Gastrocnemius medialis (tissue), 4 donors: ENCODE measurements around the gene KANSL3. TPM values are rescaled to one million over a fixed set of nuclear protein-coding genes. Genes with fewer than 3 reads are reported as not detected.

ENCODE experiments used
- ATAC-seq, 2 donors: fragments of 150-250 bp; one replicate each; pipeline ENCODE4 v1.9.1; 2016
- DNase-seq, 2 donors: peaks; one replicate each; pipeline ENCODE4 v3.0.0-alpha.2; 2019
- H3K27ac ChIP-seq, 4 donors: fragments of 200-600 bp; sonication (generic); 1 replicate in 1 of 4; 2 replicates in 3 of 4; pipeline ENCODE4 v1.5.1; 2016 to 2018; ENCODE audit warnings: mild to moderate bottlenecking in 2 of 4, moderate library complexity in 1 of 4
- H3K27me3 ChIP-seq, 3 donors: fragments of 200-600 bp; sonication (generic) in 2 of 3; 1 replicate in 1 of 3; 2 replicates in 2 of 3; pipeline versions ENCODE4 v1.5.1 to v1.6.0; 2016 to 2019; ENCODE audit warnings: mild to moderate bottlenecking in 1 of 3, moderate library complexity in 1 of 3
- H3K36me3 ChIP-seq, 2 donors: fragments of 200-600 bp; sonication (generic) in 1 of 2; one replicate each; pipeline ENCODE4 v1.5.1; 2017 to 2018
- H3K4me1 ChIP-seq, 2 donors: fragments of 200-600 bp; sonication (generic) in 1 of 2; one replicate each; pipeline ENCODE4 v1.5.1; 2016 to 2017; ENCODE audit warnings: mild to moderate bottlenecking in 2 of 2
- H3K4me3 ChIP-seq, 4 donors: fragments of 200-600 bp; sonication (generic) in 3 of 4; 1 replicate in 1 of 4; 2 replicates in 3 of 4; pipeline ENCODE4 v1.5.1; 2016 to 2019; ENCODE audit warnings: mild to moderate bottlenecking in 2 of 4
- H3K9me3 ChIP-seq, 3 donors: fragments of 200-600 bp; sonication (generic) in 2 of 3; 1 replicate in 1 of 3; 2 replicates in 2 of 3; pipeline ENCODE4 v1.5.1; 2016 to 2019
- POLR2A ChIP-seq, 2 donors: fragments of 450-650 bp; IDR thresholded peaks; one replicate each; pipeline ENCODE4 v1.6.1; 2017; ENCODE audit warnings: antibody characterized with exemption in 2 of 2, mild to moderate bottlenecking in 2 of 2, moderate library complexity in 2 of 2
- in situ Hi-C, 4 donors: fragments of 200-750 bp; cut with MboI; loops; one replicate each; pipeline versions ENCODE4 v1.15.0 to v1.8.0; 2017; ENCODE audit warnings: low sequenced_read_pairs in 4 of 4
- intact Hi-C: fragments of 100-400 bp; cut with DNase I; formaldehyde crosslinking; loops from one replicate; pipeline ENCODE4 v1.15.1; 2023; ENCODE audit warnings: low total_unique reads
- total RNA-seq, 4 donors: library from RNA; depleted of rRNA; stranded (reverse); fragments of >200 nt; gene quantifications; one replicate each; pipeline versions ENCODE4 v1.1.0 to v1.2.3, GENCODE V29; 2016
- TF ChIP-seq, protein P1 (sequence below), 5 experiments: fragments of 450-650 bp in 3 of 5; fragments of 200-600 bp in 2 of 5; sonication (generic) in 2 of 5; IDR thresholded peaks in 4 of 5; conservative IDR thresholded peaks in 1 of 5; 1 replicate in 4 of 5; 2 replicates in 1 of 5; pipeline ENCODE4 v1.5.1; 2016 to 2019; ENCODE audit warnings: antibody characterized with exemption in 5 of 5, mild to moderate bottlenecking in 3 of 5, moderate library complexity in 3 of 5

The KANSL3 gene
- total RNA-seq, 4 donors from 2014 or later: 49.4 to 76.9 (median 60.4) TPM

DNA sequence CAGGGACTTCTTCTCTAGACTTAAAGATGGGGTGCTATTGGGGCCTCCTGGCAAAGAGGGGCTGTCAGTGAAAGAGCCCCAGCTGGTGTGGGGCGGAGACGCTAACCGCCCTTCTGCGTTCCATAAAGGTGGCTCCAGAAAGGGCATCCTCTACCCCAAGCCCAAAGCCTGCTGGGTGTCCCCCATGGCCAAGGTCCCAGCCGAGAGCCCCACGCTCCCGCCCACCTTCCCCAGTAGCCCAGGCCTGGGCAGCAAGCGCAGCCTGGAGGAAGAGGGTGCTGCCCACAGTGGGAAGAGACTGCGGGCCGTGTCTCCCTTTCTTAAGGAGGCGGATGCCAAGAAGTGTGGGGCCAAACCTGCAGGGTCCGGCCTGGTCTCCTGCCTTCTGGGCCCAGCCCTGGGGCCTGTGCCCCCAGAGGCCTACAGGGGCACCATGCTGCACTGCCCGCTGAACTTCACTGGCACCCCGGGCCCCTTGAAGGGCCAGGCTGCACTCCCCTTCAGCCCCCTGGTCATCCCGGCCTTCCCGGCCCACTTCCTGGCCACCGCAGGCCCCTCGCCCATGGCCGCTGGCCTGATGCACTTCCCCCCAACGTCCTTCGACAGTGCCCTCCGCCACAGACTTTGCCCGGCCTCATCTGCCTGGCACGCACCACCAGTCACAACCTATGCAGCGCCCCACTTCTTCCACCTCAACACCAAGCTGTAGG lies 86.4 kb downstream of the KANSL3 start:
- in situ Hi-C loops: no loop called here
- no peak overlapping the region for H3K27ac ChIP-seq

DNA sequence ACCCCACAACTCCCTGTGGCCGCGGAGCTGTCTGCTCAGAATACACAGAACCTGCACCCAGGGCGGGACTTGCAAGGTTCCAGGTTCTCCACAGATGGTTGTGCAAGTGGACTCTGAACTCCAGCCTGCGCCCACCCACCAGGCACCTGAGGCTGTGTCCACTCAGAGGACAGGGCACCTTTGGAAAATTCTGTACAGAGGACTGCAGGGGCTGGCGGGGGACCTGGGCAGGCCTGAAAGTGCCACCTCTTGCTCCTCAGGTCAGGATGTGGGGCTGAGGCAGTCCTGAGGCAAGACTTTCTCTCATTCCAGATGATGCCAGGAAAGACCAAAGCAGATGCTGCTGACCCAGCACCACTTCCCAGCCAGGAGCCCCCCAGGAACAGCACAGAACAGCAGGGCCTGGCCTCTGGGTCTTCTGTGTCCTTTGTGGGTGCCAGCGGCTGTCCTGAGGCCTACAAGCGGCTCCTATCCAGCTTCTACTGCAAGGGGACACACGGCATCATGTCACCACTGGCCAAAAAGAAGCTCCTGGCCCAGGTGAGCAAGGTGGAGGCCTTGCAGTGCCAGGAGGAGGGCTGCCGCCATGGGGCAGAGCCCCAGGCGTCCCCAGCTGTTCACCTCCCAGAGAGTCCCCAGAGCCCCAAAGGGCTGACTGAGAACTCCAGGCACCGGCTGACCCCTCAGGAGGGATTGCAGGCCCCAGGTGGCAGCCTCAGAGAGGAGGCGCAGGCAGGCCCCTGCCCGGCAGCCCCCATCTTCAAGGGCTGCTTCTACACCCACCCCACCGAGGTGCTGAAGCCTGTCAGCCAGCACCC lies 87.1 kb downstream of the KANSL3 start:
- H3K27me3 ChIP-seq: no peaks in the 10 kb centered on the region
- no peak for DNase-seq
- no peaks in the 10 kb centered on the region for H3K9me3 ChIP-seq
- intact Hi-C loops (no loop called here), in situ Hi-C loops (no loop called here)
- peak overlapping the region in 2 of 4 donors; percentile 67 to 72 for H3K27ac ChIP-seq
- peaks cover 0 to 47% of the 10 kb centered on the region in 2 donors for H3K36me3 ChIP-seq
- ATAC-seq: no peak
- H3K4me1 ChIP-seq: peaks cover 24 to 27% of the 10 kb centered on the region in 2 donors
- no peak for TF ChIP-seq POLR2A (IDR thresholded peaks at IDR 0.05)
- TF ChIP-seq, protein P1, sequence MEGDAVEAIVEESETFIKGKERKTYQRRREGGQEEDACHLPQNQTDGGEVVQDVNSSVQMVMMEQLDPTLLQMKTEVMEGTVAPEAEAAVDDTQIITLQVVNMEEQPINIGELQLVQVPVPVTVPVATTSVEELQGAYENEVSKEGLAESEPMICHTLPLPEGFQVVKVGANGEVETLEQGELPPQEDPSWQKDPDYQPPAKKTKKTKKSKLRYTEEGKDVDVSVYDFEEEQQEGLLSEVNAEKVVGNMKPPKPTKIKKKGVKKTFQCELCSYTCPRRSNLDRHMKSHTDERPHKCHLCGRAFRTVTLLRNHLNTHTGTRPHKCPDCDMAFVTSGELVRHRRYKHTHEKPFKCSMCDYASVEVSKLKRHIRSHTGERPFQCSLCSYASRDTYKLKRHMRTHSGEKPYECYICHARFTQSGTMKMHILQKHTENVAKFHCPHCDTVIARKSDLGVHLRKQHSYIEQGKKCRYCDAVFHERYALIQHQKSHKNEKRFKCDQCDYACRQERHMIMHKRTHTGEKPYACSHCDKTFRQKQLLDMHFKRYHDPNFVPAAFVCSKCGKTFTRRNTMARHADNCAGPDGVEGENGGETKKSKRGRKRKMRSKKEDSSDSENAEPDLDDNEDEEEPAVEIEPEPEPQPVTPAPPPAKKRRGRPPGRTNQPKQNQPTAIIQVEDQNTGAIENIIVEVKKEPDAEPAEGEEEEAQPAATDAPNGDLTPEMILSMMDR (IDR thresholded peaks at IDR 0.05 in 4 of 5, conservative IDR thresholded peaks at IDR 0.05 in 1 of 5): no peak
- H3K4me3 ChIP-seq: no peak overlapping the region

More for the DNA sequence above, 86.4 kb downstream of the KANSL3 start:
- Histone ChIP-seq H3K4me1 (peaks cover 24 to 27% of the 10 kb centered on the region in 2 donors), H3K27me3 (no peaks in the 10 kb centered on the region), H3K4me3 (no peak overlapping the region), H3K9me3 (no peaks in the 10 kb centered on the region), H3K36me3 (peaks cover 0 to 47% of the 10 kb centered on the region in 2 donors)
- DNase-seq: no peak
- ATAC-seq: no peak
- no peak for TF ChIP-seq POLR2A (IDR thresholded peaks at IDR 0.05)
- TF ChIP-seq, protein P1 (IDR thresholded peaks at IDR 0.05 in 4 of 5, conservative IDR thresholded peaks at IDR 0.05 in 1 of 5): no peak
- intact Hi-C loops: no loop called here

DNA sequence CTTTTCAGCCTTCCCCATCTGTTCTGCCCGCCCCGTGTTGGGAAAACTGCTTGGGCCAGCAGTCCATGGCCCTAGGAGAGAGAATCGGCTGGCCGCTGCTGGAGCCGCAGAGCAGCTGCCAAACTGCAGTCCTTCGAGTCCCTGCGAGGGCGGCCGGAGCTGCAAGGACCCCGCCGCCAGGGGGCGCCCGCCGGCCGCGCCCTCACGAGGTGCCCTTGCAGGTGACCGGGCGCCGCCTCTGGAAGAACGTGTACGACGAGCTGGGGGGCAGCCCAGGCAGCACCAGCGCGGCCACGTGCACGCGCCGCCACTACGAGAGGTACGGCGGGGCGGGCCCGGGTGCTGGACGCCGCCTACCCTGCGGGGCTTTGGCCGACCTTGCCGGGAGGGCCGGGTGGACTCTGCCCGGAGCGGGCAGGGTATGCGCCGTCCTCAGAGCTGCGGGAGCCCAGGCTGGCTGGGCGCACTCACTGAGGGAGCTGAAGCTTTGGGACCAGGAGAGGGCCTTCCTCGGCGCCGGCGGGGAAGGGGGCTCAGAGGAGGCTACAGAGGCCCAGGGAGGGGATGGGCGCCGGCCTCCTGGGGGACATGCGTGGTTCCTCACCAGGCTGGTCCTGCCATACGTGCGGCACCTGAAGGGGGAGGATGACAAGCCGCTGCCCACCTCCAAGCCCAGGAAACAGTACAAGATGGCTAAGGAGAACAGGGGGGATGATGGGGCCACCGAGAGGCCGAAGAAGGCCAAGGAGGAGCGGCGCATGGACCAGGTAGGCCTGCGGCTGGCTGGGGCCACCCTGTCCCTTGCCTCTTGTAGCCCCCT lies 87.9 kb downstream of the KANSL3 start:
- Histone ChIP-seq H3K27ac (peak overlapping the region; percentile 29 to 72 (median 64)), H3K36me3 (peaks cover 0 to 47% of the 10 kb centered on the region in 2 donors), H3K4me3 (no peak overlapping the region), H3K9me3 (no peaks in the 10 kb centered on the region), H3K27me3 (no peaks in the 10 kb centered on the region), H3K4me1 (peaks cover 21 to 24% of the 10 kb centered on the region in 2 donors)
- in situ Hi-C loops (loop anchor here in 1 of 4 donors (25.0 kb wide), 1 partner anchor 1112 kb away; the partner anchor contains the start of genes ACTR1B and C2orf92), intact Hi-C loops (loop anchor here (5.0 kb wide), 1 partner anchor 252 kb away; no protein-coding TSS in a partner anchor)
- ATAC-seq: peak; percentile 31 to 45
- peak in 1 of 2 donors; percentile 73 for DNase-seq
- no peak for TF ChIP-seq POLR2A (IDR thresholded peaks at IDR 0.05)
- TF ChIP-seq, protein P1 (IDR thresholded peaks at IDR 0.05 in 4 of 5, conservative IDR thresholded peaks at IDR 0.05 in 1 of 5): peak; percentile 55 to 80 (median 67)

DNA sequence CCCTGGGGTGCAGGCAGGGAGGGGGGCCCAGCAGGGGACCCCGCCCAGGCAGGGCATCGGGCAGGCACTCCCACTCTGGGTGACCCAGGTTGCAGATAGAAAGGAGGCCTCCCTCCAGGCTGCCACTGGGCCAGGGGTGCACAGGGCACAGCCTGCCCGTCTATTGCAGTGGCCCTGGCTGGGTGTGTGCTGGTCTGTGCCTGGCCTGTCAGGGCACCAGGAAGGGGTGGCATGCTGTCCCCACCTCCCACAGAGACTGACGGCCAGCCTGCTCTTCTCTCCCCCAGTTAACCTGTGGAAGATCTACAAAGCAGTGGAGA lies 88.7 kb downstream of the KANSL3 start:
- no peak for DNase-seq
- intact Hi-C loops: loop anchor here (5.0 kb wide), 1 partner anchor 253 kb away; no protein-coding TSS in a partner anchor
- no peaks in the 10 kb centered on the region for H3K27me3 ChIP-seq
- no peak for ATAC-seq
- in situ Hi-C loops: loop anchor here in 1 of 4 donors (25.0 kb wide), 1 partner anchor 1113 kb away; the partner anchor contains the start of genes ACTR1B and C2orf92
- TF ChIP-seq, protein P1 (IDR thresholded peaks at IDR 0.05 in 4 of 5, conservative IDR thresholded peaks at IDR 0.05 in 1 of 5): no peak
- no peak for TF ChIP-seq POLR2A (IDR thresholded peaks at IDR 0.05)
- peaks cover 0 to 47% of the 10 kb centered on the region in 2 donors for H3K36me3 ChIP-seq
- H3K4me3 ChIP-seq: no peak overlapping the region
- no peaks in the 10 kb centered on the region for H3K9me3 ChIP-seq
- peak overlapping the region in 3 of 4 donors; percentile 28 to 72 (median 67) for H3K27ac ChIP-seq
- H3K4me1 ChIP-seq: peaks cover 13 to 17% of the 10 kb centered on the region in 2 donors
